Smooth muscle cell of trachea (primary cell): ENCODE measurements around the gene DGKZ. TPM values are rescaled to one million over a fixed set of nuclear protein-coding genes. Genes with fewer than 3 reads are reported as not detected.

Source experiments
- total RNA-seq: library from RNA; depleted of rRNA; stranded (reverse); fragments of >200 nt; gene quantifications from 2 replicates; pipeline ENCODE4 v1.2.1, GENCODE V29; 2014

Gene DGKZ, protein sequence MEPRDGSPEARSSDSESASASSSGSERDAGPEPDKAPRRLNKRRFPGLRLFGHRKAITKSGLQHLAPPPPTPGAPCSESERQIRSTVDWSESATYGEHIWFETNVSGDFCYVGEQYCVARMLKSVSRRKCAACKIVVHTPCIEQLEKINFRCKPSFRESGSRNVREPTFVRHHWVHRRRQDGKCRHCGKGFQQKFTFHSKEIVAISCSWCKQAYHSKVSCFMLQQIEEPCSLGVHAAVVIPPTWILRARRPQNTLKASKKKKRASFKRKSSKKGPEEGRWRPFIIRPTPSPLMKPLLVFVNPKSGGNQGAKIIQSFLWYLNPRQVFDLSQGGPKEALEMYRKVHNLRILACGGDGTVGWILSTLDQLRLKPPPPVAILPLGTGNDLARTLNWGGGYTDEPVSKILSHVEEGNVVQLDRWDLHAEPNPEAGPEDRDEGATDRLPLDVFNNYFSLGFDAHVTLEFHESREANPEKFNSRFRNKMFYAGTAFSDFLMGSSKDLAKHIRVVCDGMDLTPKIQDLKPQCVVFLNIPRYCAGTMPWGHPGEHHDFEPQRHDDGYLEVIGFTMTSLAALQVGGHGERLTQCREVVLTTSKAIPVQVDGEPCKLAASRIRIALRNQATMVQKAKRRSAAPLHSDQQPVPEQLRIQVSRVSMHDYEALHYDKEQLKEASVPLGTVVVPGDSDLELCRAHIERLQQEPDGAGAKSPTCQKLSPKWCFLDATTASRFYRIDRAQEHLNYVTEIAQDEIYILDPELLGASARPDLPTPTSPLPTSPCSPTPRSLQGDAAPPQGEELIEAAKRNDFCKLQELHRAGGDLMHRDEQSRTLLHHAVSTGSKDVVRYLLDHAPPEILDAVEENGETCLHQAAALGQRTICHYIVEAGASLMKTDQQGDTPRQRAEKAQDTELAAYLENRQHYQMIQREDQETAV
- total RNA-seq = 41.6 and 51.6 TPM in 2 replicates

DNA sequence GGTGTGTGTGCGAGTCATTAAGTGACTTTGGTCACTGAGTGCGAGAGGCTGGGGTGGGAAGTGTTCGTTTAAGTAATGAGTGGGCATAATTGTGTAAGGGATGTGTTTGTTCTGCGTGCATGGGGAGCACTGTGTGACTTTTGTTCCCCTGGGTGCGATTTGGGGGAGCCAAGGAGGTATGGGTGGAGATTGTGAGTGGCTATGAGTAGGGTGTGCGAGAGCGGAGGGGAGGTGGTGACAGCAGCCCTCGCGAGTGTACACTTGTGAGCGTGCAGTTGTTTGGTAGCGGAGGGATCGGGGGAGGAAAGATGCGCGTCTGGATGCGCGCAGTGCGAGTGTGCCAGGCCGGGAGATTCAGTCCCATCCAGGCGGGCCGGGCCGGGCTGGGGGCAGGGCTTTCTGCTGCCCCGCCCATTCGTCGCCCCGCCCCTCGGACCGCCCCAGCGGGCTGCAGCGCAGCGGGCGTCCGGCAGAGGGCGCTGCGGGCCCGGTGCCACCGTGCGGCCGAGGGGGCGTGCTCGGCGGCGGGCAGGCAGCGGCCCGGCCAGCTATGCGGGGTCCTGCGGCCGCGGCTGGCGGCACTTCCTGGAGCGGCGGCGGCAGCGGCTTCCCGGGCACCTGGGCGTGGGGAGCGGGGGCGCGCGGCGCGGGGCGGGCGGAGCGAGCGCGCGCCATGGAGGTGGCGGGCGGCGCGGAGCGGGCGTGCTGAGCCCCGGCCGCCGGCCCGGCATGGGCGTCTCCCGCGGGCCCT lies at the start of gene DGKZ:
TSS of gene DGKZ (plus strand) at position 578 of the 751 bp plus-strand sequence. CDS start 197 bp downstream, outside the sequence.

DNA sequence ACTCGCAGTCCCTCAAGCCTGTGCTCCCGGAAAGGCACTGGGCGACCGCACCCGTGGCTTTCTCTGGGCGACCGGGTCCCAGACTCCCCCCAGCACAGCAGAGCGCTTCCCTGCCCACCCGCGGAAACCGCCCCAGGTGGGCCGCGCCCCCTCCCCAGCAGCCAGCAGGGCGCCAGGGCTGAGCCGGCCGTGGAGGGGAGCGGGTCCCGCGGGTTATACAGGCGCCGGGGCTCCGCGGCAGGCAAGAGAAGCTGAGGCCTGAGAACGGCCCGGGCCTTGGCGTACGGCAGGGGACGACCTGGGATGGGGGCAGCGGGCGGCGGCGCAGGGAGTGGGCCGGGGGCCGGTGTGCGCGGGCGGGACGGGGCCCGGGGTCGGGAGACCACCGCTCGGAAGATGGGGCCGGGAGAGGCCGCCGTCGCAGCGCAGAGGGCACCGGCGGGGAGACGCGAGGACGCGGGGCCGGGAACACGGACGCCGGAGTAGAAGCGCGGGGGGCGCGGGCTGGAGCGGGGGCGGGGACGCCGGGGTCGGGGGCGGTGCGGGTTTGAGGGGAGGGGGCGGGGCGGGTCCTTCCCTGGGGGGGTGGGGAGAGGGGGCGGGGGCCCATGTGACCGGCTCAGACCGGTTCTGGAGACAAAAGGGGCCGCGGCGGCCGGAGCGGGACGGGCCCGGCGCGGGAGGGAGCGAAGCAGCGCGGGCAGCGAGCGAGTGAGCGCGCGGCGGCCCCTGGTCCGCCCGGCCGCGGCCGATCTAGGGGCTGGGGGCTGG lies 34.0 kb downstream of the DGKZ start, which contains the start of gene MDK:
TSS of gene MDK (plus strand) at position 622 of the 771 bp plus-strand sequence. CDS start 389 bp downstream, outside the sequence.

DNA sequence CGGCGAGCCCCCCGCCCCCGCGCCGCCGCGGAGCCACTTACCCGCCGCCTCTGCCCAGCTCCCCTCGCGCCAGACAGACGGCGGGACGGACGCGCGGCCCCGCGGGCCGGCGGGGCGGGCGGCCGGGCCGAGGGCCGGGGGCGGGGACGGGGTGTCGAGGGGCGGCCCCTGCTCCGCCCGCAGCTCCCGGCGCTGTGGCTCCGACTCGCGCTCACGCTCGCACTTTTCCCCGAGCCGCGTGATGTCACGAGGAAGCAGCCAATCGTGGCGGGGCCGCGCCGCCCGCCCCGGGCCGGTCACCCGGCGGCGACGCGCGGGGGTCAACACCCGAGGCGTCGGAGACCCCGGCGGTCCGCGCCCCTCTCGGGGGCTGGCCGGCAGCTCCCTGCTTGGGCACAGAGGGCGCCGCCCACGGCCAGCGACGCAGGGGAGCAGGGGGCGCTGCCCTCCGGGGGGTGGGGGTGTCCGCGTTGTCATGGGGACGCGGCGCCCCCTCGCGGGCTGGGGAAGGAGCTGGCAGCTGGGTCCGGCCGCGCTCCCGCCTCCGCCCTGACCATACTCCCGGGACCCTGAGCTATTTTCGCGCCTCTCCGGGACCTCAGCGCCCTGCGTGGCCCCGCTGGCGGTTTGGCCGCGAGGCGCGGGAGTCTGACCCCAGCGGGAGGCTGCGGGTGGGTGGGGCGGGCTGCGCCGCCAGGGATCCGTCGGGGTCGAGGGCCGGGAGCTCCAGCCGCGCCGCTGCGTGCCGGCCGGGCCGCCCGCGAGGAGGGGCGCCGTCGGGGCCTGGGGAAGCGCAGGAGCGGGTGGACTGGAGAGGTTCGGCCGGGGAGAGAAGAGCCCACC lies 44.5 kb downstream of the DGKZ start, which contains the start of gene CHRM4:
TSS of gene CHRM4 (minus strand) at position 199 of the 843 bp plus-strand sequence. CDS start 5,219 bp downstream, outside the sequence.

Other genes starting within 250 kb of the DGKZ start
- 17.7 and 21.5 TPM in 2 replicates for gene PHF21A, start 226.0 kb upstream of the DGKZ start, total RNA-seq
- gene CREB3L1, start 69.8 kb upstream of the DGKZ start, total RNA-seq = 42.3 and 56.1 TPM in 2 replicates
- gene MDK, start 34.2 kb downstream of the DGKZ start, total RNA-seq = 35.8 and 44.5 TPM in 2 replicates
- 0.15 and 0.33 TPM in 2 replicates for gene CHRM4, start 44.3 kb downstream of the DGKZ start, total RNA-seq
- 31.4 and 31.9 TPM in 2 replicates for gene AMBRA1, start 246.6 kb downstream of the DGKZ start, total RNA-seq